Measurements from ENCODE around the gene DIABLO.
"Not testable (repeated sequence)": the region's sequence is repeated elsewhere in the genome, so short reads cannot be mapped to it uniquely, and the experiment has no call there.

Gene DIABLO

GRCh38 chr12:122225683-122226365 lies at the start of gene DIABLO:
Gene DIABLO, minus strand, starts transcription at chr12:122226052. Its CDS starts 38 bp downstream, at chr12:122226014.
- no peaks in the 10 kb centered on the region for H3K27me3 ChIP-seq (ENCODE audit: control insufficient read depth, insufficient read depth, low read length)
- H3K36me3 ChIP-seq (ENCODE audit: control insufficient read depth, insufficient read depth, low read length), result peaks cover 34% of the 10 kb centered on the region
- H3K4me1 ChIP-seq (ENCODE audit: control insufficient read depth, insufficient read depth, low read length), result peaks cover 4% of the 10 kb centered on the region; the same call in 1 of the 2 replicates
- H3K9ac ChIP-seq (ENCODE audit: low read depth, low read length), result peak within 1 kb of the TSS; percentile 88
- H3K4me3 ChIP-seq (ENCODE audit: low read depth, low read length), result peak within 1 kb of the TSS; percentile 99
- no peaks in the 10 kb centered on the region for H3K9me3 ChIP-seq (ENCODE audit: control insufficient read depth, insufficient read depth, low read length)
- H3K27ac ChIP-seq (ENCODE audit: low read depth, low read length), result peak within 1 kb of the TSS; percentile 95

- no peak overlapping the region for H3K4me3 ChIP-seq (ENCODE audit: low read depth, low read length)
- no peaks in the 10 kb centered on the region for H3K9me3 ChIP-seq (ENCODE audit: control insufficient read depth, insufficient read depth, low read length)
- H3K27ac ChIP-seq (ENCODE audit: low read depth, low read length), result no peak overlapping the region
- peaks cover 8% of the 10 kb centered on the region; the same call in 1 of the 2 replicates for H3K36me3 ChIP-seq (ENCODE audit: control insufficient read depth, insufficient read depth, low read length)
- no peak overlapping the region for H3K9ac ChIP-seq (ENCODE audit: low read depth, low read length)
- no peaks in the 10 kb centered on the region for H3K27me3 ChIP-seq (ENCODE audit: control insufficient read depth, insufficient read depth, low read length)
- no peaks in the 10 kb centered on the region for H3K4me1 ChIP-seq (ENCODE audit: control insufficient read depth, insufficient read depth, low read length)
These were observed 49.6 kb upstream of the DIABLO start for GRCh38 chr12:122275459-122275858.

GRCh38 chr12:122266230-122266901 lies 40.5 kb upstream of the DIABLO start, which contains the start of gene VPS33A:
Gene VPS33A, minus strand, starts transcription at chr12:122266494. Its CDS starts 86 bp downstream, at chr12:122266408.
- H3K9ac ChIP-seq (ENCODE audit: low read depth, low read length), result peak within 1 kb of the TSS; percentile 91
- H3K4me3 ChIP-seq (ENCODE audit: low read depth, low read length), result peak within 1 kb of the TSS; percentile 92
- no peaks in the 10 kb centered on the region for H3K27me3 ChIP-seq (ENCODE audit: control insufficient read depth, insufficient read depth, low read length)
- H3K27ac ChIP-seq (ENCODE audit: low read depth, low read length), result peak within 1 kb of the TSS; percentile 81
- no peaks in the 10 kb centered on the region for H3K9me3 ChIP-seq (ENCODE audit: control insufficient read depth, insufficient read depth, low read length)
- H3K36me3 ChIP-seq (ENCODE audit: control insufficient read depth, insufficient read depth, low read length), result peaks cover 21% of the 10 kb centered on the region
- H3K4me1 ChIP-seq (ENCODE audit: control insufficient read depth, insufficient read depth, low read length), result 0 out of 2 replicates have a peak, but pooled peaks cover 6% of the 10 kb centered on the region

GRCh38 chr12:122265886-122266229 lies 40.0 kb upstream of the DIABLO start:
- H3K27me3 ChIP-seq (ENCODE audit: control insufficient read depth, insufficient read depth, low read length), result no peaks in the 10 kb centered on the region
- 0 out of 2 replicates have a peak, but pooled peaks cover 6% of the 10 kb centered on the region for H3K4me1 ChIP-seq (ENCODE audit: control insufficient read depth, insufficient read depth, low read length)
- peak overlapping the region; percentile 91 for H3K9ac ChIP-seq (ENCODE audit: low read depth, low read length)
- peak overlapping the region; percentile 92 for H3K4me3 ChIP-seq (ENCODE audit: low read depth, low read length)
- peak overlapping the region; percentile 81 for H3K27ac ChIP-seq (ENCODE audit: low read depth, low read length)
- H3K9me3 ChIP-seq (ENCODE audit: control insufficient read depth, insufficient read depth, low read length), result no peaks in the 10 kb centered on the region
- peaks cover 26% of the 10 kb centered on the region for H3K36me3 ChIP-seq (ENCODE audit: control insufficient read depth, insufficient read depth, low read length)

GRCh38 chr12:122265476-122265875 lies 39.6 kb upstream of the DIABLO start:
- H3K4me3 ChIP-seq (ENCODE audit: low read depth, low read length), result peak overlapping the region; percentile 92
- peak overlapping the region; percentile 91 for H3K9ac ChIP-seq (ENCODE audit: low read depth, low read length)
- H3K36me3 ChIP-seq (ENCODE audit: control insufficient read depth, insufficient read depth, low read length), result peaks cover 29% of the 10 kb centered on the region
- no peaks in the 10 kb centered on the region for H3K9me3 ChIP-seq (ENCODE audit: control insufficient read depth, insufficient read depth, low read length)
- H3K27ac ChIP-seq (ENCODE audit: low read depth, low read length), result peak overlapping the region; percentile 81
- no peaks in the 10 kb centered on the region for H3K27me3 ChIP-seq (ENCODE audit: control insufficient read depth, insufficient read depth, low read length)
- H3K4me1 ChIP-seq (ENCODE audit: control insufficient read depth, insufficient read depth, low read length), result 0 out of 2 replicates have a peak, but pooled peaks cover 6% of the 10 kb centered on the region

- peaks cover 68% of the 10 kb centered on the region for H3K36me3 ChIP-seq (ENCODE audit: control insufficient read depth, insufficient read depth, low read length)
- H3K4me1 ChIP-seq (ENCODE audit: control insufficient read depth, insufficient read depth, low read length); H3K9ac ChIP-seq (ENCODE audit: low read depth, low read length): not testable (repeated sequence)
These were observed 34.9 kb upstream of the DIABLO start for GRCh38 chr12:122260735-122261134.

GRCh38 chr12:122258939-122259338 lies 33.1 kb upstream of the DIABLO start:
- not testable (repeated sequence) for H3K27ac ChIP-seq (ENCODE audit: low read depth, low read length); H3K9ac ChIP-seq (ENCODE audit: low read depth, low read length); H3K27me3 ChIP-seq (ENCODE audit: control insufficient read depth, insufficient read depth, low read length); H3K9me3 ChIP-seq (ENCODE audit: control insufficient read depth, insufficient read depth, low read length); H3K4me1 ChIP-seq (ENCODE audit: control insufficient read depth, insufficient read depth, low read length); H3K4me3 ChIP-seq (ENCODE audit: low read depth, low read length)
- H3K36me3 ChIP-seq (ENCODE audit: control insufficient read depth, insufficient read depth, low read length), result peaks cover 66% of the 10 kb centered on the region

More at GRCh38 chr12:122260735-122261134, 34.9 kb upstream of the DIABLO start:
- not testable (repeated sequence) for H3K27me3 ChIP-seq (ENCODE audit: control insufficient read depth, insufficient read depth, low read length); H3K4me3 ChIP-seq (ENCODE audit: low read depth, low read length); H3K9me3 ChIP-seq (ENCODE audit: control insufficient read depth, insufficient read depth, low read length); H3K27ac ChIP-seq (ENCODE audit: low read depth, low read length)

GRCh38 chr12:122258462-122258861 lies 32.6 kb upstream of the DIABLO start:
- not testable (repeated sequence) for H3K9ac ChIP-seq (ENCODE audit: low read depth, low read length); H3K27me3 ChIP-seq (ENCODE audit: control insufficient read depth, insufficient read depth, low read length); H3K4me1 ChIP-seq (ENCODE audit: control insufficient read depth, insufficient read depth, low read length); H3K27ac ChIP-seq (ENCODE audit: low read depth, low read length); H3K9me3 ChIP-seq (ENCODE audit: control insufficient read depth, insufficient read depth, low read length); H3K4me3 ChIP-seq (ENCODE audit: low read depth, low read length)
- peaks cover 61% of the 10 kb centered on the region for H3K36me3 ChIP-seq (ENCODE audit: control insufficient read depth, insufficient read depth, low read length)

GRCh38 chr12:122250536-122250935 lies 24.7 kb upstream of the DIABLO start:
- Histone ChIP-seq H3K36me3 (ENCODE audit: control insufficient read depth, insufficient read depth, low read length) (peaks cover 29% of the 10 kb centered on the region), H3K9ac (ENCODE audit: low read depth, low read length) (no peak overlapping the region), H3K4me1 (ENCODE audit: control insufficient read depth, insufficient read depth, low read length) (no peaks in the 10 kb centered on the region), H3K27ac (ENCODE audit: low read depth, low read length) (no peak overlapping the region), H3K9me3 (ENCODE audit: control insufficient read depth, insufficient read depth, low read length) (no peaks in the 10 kb centered on the region), H3K27me3 (ENCODE audit: control insufficient read depth, insufficient read depth, low read length) (no peaks in the 10 kb centered on the region), H3K4me3 (ENCODE audit: low read depth, low read length) (no peak overlapping the region)

GRCh38 chr12:122250047-122250446 lies 24.2 kb upstream of the DIABLO start:
- no peak overlapping the region for H3K9ac ChIP-seq (ENCODE audit: low read depth, low read length)
- no peaks in the 10 kb centered on the region for H3K4me1 ChIP-seq (ENCODE audit: control insufficient read depth, insufficient read depth, low read length)
- H3K4me3 ChIP-seq (ENCODE audit: low read depth, low read length), result no peak overlapping the region
- no peak overlapping the region for H3K27ac ChIP-seq (ENCODE audit: low read depth, low read length)
- H3K36me3 ChIP-seq (ENCODE audit: control insufficient read depth, insufficient read depth, low read length), result peaks cover 28% of the 10 kb centered on the region
- no peaks in the 10 kb centered on the region for H3K27me3 ChIP-seq (ENCODE audit: control insufficient read depth, insufficient read depth, low read length)
- H3K9me3 ChIP-seq (ENCODE audit: control insufficient read depth, insufficient read depth, low read length), result no peaks in the 10 kb centered on the region

- Histone ChIP-seq H3K27ac (ENCODE audit: low read depth, low read length) (no peak overlapping the region), H3K9me3 (ENCODE audit: control insufficient read depth, insufficient read depth, low read length) (no peaks in the 10 kb centered on the region), H3K9ac (ENCODE audit: low read depth, low read length) (no peak overlapping the region), H3K4me3 (ENCODE audit: low read depth, low read length) (no peak overlapping the region), H3K27me3 (ENCODE audit: control insufficient read depth, insufficient read depth, low read length) (no peaks in the 10 kb centered on the region), H3K4me1 (ENCODE audit: control insufficient read depth, insufficient read depth, low read length) (no peaks in the 10 kb centered on the region), H3K36me3 (ENCODE audit: control insufficient read depth, insufficient read depth, low read length) (peaks cover 39% of the 10 kb centered on the region)
These were observed 19.7 kb upstream of the DIABLO start for GRCh38 chr12:122245553-122245952.
